HepG2 (cell line): ENCODE measurements around the gene BCORL1. TPM values are rescaled to one million over a fixed set of nuclear protein-coding genes. Genes with fewer than 3 reads are reported as not detected.
A peak's percentile ranks its signal among the peaks of the same experiment; 100 is the strongest.

ENCODE experiments used
- ATAC-seq: fragments of 200-7000 bp; cut with Tn5 transposase; 3 replicates; pipeline ENCODE4 v1.9.1; 2020; ENCODE audit warnings: mild to moderate bottlenecking, moderate library complexity
- Bru-seq: library from RNA; stranded (reverse); fragments of 400-500 nt; gene quantifications from one replicate; lab custom pipeline; 2021; lab: Mats Ljungman, UMichigan
- BruChase-seq, 2 experiments: library from RNA; stranded (reverse); fragments of 400-500 nt; gene quantifications; one replicate each; lab custom pipeline; 2021; lab: Mats Ljungman, UMichigan
- BruUV-seq: library from RNA; stranded (reverse); fragments of 400-500 nt; replicated peaks from 2 replicates; lab custom pipeline; 2021; lab: Mats Ljungman, UMichigan
- CTCF ChIA-PET: fragments of 300-600 bp; formaldehyde crosslinking; extraction: SDS; loops from one replicate; lab custom pipeline; 2021; ENCODE audit warnings: low total read pairs, inconsistent platforms, low intra/inter-chr PET ratio; lab: Yijun Ruan, JAX
- POLR2A ChIA-PET: fragments of 350-600 bp; sonication (Branson Sonifier 250); formaldehyde crosslinking; loops from one replicate; lab custom pipeline; 2020; ENCODE audit warnings: antibody characterized with exemption, inconsistent platforms; lab: Yijun Ruan, JAX
- DNase-seq: peaks from one replicate; pipeline ENCODE4 v3.0.0-alpha.2; 2015; ENCODE audit warnings: low spot score
- FAIRE-seq: peaks from 3 replicates; lab custom pipeline; 2011; peaks lifted over from hg19 to GRCh38; lab: Jason Lieb, UNC
- H2AFZ ChIP-seq: one replicate; pipeline ENCODE4 v1.6.1; 2011; ENCODE audit warnings: low read length, inconsistent platforms
- H3K27ac ChIP-seq: fragments of 300-600 bp; 3 replicates; pipeline ENCODE4 v1.8.0; 2011; ENCODE audit warnings: mixed run types, mild to moderate bottlenecking, mixed read lengths, low read length, inconsistent platforms; ENCODE audit not compliant: insufficient read depth; ENCODE audit errors: extremely low read length
- H3K27me3 ChIP-seq, 2 experiments: fragments of 200-600 bp in 1 of 2; 2 replicates in 1 of 2; 3 replicates in 1 of 2; pipeline versions ENCODE4 v1.6.0 to v1.8.0; 2011; ENCODE audit warnings: low read length in 2 of 2, mild to moderate bottlenecking in 2 of 2, moderate library complexity in 2 of 2, inconsistent platforms in 1 of 2; ENCODE audit not compliant: insufficient read depth in 2 of 2, control insufficient read depth in 1 of 2
- H3K36me3 ChIP-seq, 2 experiments: fragments of 200-600 bp in 1 of 2; replicated peaks in 1 of 2; 2 replicates in 1 of 2; 3 replicates in 1 of 2; pipeline versions ENCODE4 v1.5.1 to v1.8.0; 2011; ENCODE audit warnings: low read length in 2 of 2, inconsistent platforms in 1 of 2; ENCODE audit not compliant: insufficient read depth in 2 of 2, control insufficient read depth in 1 of 2
- H3K4me1 ChIP-seq: 2 replicates; pipeline ENCODE4 v1.5.1; 2012; ENCODE audit warnings: low read length, inconsistent platforms; ENCODE audit not compliant: insufficient read depth
- H3K4me2 ChIP-seq: 2 replicates; pipeline ENCODE4 v1.6.0; 2011; ENCODE audit warnings: low read depth, low read length, inconsistent platforms
- H3K4me3 ChIP-seq, 3 experiments: fragments of 200-600 bp in 1 of 3; sonication (generic), shearing (Covaris generic) in 1 of 3; replicated peaks in 1 of 3; 2 replicates each; pipeline ENCODE4 v1.5.1; 2011 to 2016; ENCODE audit warnings: low read length in 3 of 3, inconsistent platforms in 2 of 3, low read depth in 2 of 3, mild to moderate bottlenecking in 2 of 3, control low read depth in 1 of 3, mixed read lengths in 1 of 3; ENCODE audit not compliant: insufficient read depth in 1 of 3
- H3K79me2 ChIP-seq: one replicate; pipeline ENCODE4 v1.6.1; 2011; ENCODE audit warnings: low read length, inconsistent platforms; ENCODE audit not compliant: insufficient read depth
- H3K9ac ChIP-seq: 2 replicates; pipeline ENCODE4 v1.6.0; 2011; ENCODE audit warnings: mild to moderate bottlenecking, low read depth, low read length, inconsistent platforms; ENCODE audit not compliant: insufficient read depth
- H3K9me3 ChIP-seq: 2 replicates; pipeline ENCODE4 v1.5.1; 2012; ENCODE audit warnings: mild to moderate bottlenecking, low read length
- H4K20me1 ChIP-seq: 2 replicates; pipeline ENCODE4 v1.6.0; 2011; ENCODE audit warnings: inconsistent platforms, mild to moderate bottlenecking, low read length, moderate library complexity; ENCODE audit not compliant: insufficient read depth
- ISL2 ChIP-seq: sonication (generic); formaldehyde crosslinking; IDR thresholded peaks from 2 replicates; pipeline ENCODE4 v1.5.0; 2020; ENCODE audit warnings: missing genetic modification reagents
- NCOR1 ChIP-seq: fragments of 200-600 bp; sonication (generic); IDR thresholded peaks from 2 replicates; pipeline ENCODE4 v1.7.0; 2017; ENCODE audit warnings: antibody characterized with exemption, low read length, borderline replicate concordance
- SMAD3 ChIP-seq: sonication (generic); formaldehyde crosslinking; IDR thresholded peaks from 2 replicates; pipeline ENCODE4 v1.4.0; 2020; ENCODE audit warnings: missing genetic modification reagents
- ZBTB26 ChIP-seq: IDR thresholded peaks from 2 replicates; pipeline ENCODE4 v1.6.1; 2016; ENCODE audit warnings: missing compliant biosample characterization, missing genetic modification reagents, borderline replicate concordance
- ZFP1 ChIP-seq: IDR thresholded peaks from 2 replicates; pipeline ENCODE4 v1.6.1; 2016
- ZFX ChIP-seq: sonication (generic); formaldehyde crosslinking; IDR thresholded peaks from 2 replicates; pipeline ENCODE4 v1.4.0; 2020; ENCODE audit warnings: mild to moderate bottlenecking, low read depth, missing genetic modification reagents, moderate library complexity
- ZNF740 ChIP-seq: sonication (generic); formaldehyde crosslinking; IDR thresholded peaks from 2 replicates; pipeline ENCODE4 v1.4.0; 2020; ENCODE audit warnings: missing genetic modification reagents
- WGBS: methylation state at CpG from one replicate; pipeline ENCODE4 v1.1.6; 2017; ENCODE audit warnings: low lambda C conversion rate; 5-methylcytosine and 5-hydroxymethylcytosine counted together
- in situ Hi-C: cut with HindIII; loops from 2 replicates; pipeline ENCODE4 v1.10.0; 2017; ENCODE audit warnings: low pct_unique_long_range_greater_than_20kb; ENCODE audit not compliant: extremely low pct_ligation_motif_present
- intact Hi-C: fragments of 100-400 bp; cut with micrococcal nuclease; formaldehyde crosslinking; loops from one replicate; pipeline ENCODE4 v1.10.0; 2022; ENCODE audit not compliant: unreplicated experiment
- long read RNA-seq, 2 experiments: library from RNA in 1 of 2; library from polyadenylated mRNA in 1 of 2; stranded (forward) in 1 of 2; unstranded in 1 of 2; transcript quantifications; one replicate each; pipeline ENCODE4 v2.0.0, GENCODE V29; 2019 to 2022
- polyA minus RNA-seq, 3 experiments: library from RNA; depleted of rRNA, polyadenylated mRNA; stranded (reverse); fragments of >200 nt; gene quantifications; 2 replicates each; pipeline ENCODE4 v1.2.3, GENCODE V29; 2011; ENCODE audit warnings: low replicate concordance in 1 of 3
- polyA plus RNA-seq, 8 experiments: library from polyadenylated mRNA; depleted of rRNA in 3 of 8; stranded (reverse) in 7 of 8; unstranded in 1 of 8; fragments of >200 nt; fragmentation: Illumina TruSeq in 4 of 8; extraction: Trizol in 4 of 8; gene quantifications; 2 replicates each; pipeline versions ENCODE4 v1.2.1 to v1.2.3, GENCODE V29; 2011 to 2016; ENCODE audit warnings: low read depth in 4 of 8, missing spikeins in 1 of 8, mixed read lengths in 1 of 8; ENCODE audit not compliant: insufficient read depth in 1 of 8
- total RNA-seq, 5 experiments: library from RNA; depleted of rRNA; stranded (reverse); fragments of >200 nt; fragmentation: Illumina TruSeq; extraction: Trizol; gene quantifications; 2 replicates each; pipeline ENCODE4 v1.2.3, GENCODE V29; 2016; ENCODE audit warnings: low read depth in 1 of 5
- TF ChIP-seq, protein P1 (sequence below): sonication (generic); formaldehyde crosslinking; IDR thresholded peaks from 2 replicates; pipeline ENCODE4 v1.8.1; 2023; ENCODE audit warnings: mild to moderate bottlenecking, missing genetic modification reagents

Gene BCORL1, protein sequence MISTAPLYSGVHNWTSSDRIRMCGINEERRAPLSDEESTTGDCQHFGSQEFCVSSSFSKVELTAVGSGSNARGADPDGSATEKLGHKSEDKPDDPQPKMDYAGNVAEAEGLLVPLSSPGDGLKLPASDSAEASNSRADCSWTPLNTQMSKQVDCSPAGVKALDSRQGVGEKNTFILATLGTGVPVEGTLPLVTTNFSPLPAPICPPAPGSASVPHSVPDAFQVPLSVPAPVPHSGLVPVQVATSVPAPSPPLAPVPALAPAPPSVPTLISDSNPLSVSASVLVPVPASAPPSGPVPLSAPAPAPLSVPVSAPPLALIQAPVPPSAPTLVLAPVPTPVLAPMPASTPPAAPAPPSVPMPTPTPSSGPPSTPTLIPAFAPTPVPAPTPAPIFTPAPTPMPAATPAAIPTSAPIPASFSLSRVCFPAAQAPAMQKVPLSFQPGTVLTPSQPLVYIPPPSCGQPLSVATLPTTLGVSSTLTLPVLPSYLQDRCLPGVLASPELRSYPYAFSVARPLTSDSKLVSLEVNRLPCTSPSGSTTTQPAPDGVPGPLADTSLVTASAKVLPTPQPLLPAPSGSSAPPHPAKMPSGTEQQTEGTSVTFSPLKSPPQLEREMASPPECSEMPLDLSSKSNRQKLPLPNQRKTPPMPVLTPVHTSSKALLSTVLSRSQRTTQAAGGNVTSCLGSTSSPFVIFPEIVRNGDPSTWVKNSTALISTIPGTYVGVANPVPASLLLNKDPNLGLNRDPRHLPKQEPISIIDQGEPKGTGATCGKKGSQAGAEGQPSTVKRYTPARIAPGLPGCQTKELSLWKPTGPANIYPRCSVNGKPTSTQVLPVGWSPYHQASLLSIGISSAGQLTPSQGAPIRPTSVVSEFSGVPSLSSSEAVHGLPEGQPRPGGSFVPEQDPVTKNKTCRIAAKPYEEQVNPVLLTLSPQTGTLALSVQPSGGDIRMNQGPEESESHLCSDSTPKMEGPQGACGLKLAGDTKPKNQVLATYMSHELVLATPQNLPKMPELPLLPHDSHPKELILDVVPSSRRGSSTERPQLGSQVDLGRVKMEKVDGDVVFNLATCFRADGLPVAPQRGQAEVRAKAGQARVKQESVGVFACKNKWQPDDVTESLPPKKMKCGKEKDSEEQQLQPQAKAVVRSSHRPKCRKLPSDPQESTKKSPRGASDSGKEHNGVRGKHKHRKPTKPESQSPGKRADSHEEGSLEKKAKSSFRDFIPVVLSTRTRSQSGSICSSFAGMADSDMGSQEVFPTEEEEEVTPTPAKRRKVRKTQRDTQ (N-terminal part only)
- total RNA-seq (2016; rRNA removed; fragmentation: Illumina TruSeq; extraction: Trizol) (1.4 and 4.1 TPM in 2 replicates), polyA plus RNA-seq (2011; rRNA removed) (0.67 and 0.71 TPM in 2 replicates), polyA minus RNA-seq (2011; rRNA and poly(A)+ RNA removed; ENCODE audit: low replicate concordance) (1.6 and 3.1 TPM in 2 replicates), Bru-seq, nascent RNA (percentile 51 among the genes with signal in this experiment), BruChase-seq, experiment 1, labeled RNA remaining after a 6-hour chase (percentile 54 among the genes with signal in this experiment), BruChase-seq, experiment 2, labeled RNA remaining after a 2-hour chase (percentile 57 among the genes with signal in this experiment)
- total RNA-seq (2016; cell fraction: cytosol; rRNA removed; fragmentation: Illumina TruSeq; extraction: Trizol; ENCODE audit: low read depth) = 1.1 and 1.2 TPM in 2 replicates
- total RNA-seq (2016; cell fraction: insoluble cytoplasmic fraction; rRNA removed; fragmentation: Illumina TruSeq; extraction: Trizol) = 0.84 and 3.6 TPM in 2 replicates
- total RNA-seq (2016; cell fraction: membrane; rRNA removed; fragmentation: Illumina TruSeq; extraction: Trizol) = 2.2 and 2.8 TPM in 2 replicates
- 3.0 and 4.6 TPM in 2 replicates for total RNA-seq (2016; cell fraction: nucleus; rRNA removed; fragmentation: Illumina TruSeq; extraction: Trizol)
- polyA plus RNA-seq (2011; cell fraction: cytosol; rRNA removed) = 0.45 and 0.51 TPM in 2 replicates
- polyA plus RNA-seq (2011; cell fraction: nucleus; rRNA removed) = 2.3 and 3.4 TPM in 2 replicates
- polyA plus RNA-seq (2012) = 4.1 and 4.2 TPM in 2 replicates
- 0.23 and 0.25 TPM in 2 replicates for polyA plus RNA-seq (2016; cell fraction: cytosol; fragmentation: Illumina TruSeq; extraction: Trizol; ENCODE audit: low read depth)
- polyA plus RNA-seq (2016; cell fraction: insoluble cytoplasmic fraction; fragmentation: Illumina TruSeq; extraction: Trizol; ENCODE audit: low read depth) = 3.5 and 5.3 TPM in 2 replicates
- polyA plus RNA-seq (2016; cell fraction: membrane; fragmentation: Illumina TruSeq; extraction: Trizol; ENCODE audit: low read depth) = 0.49 and 0.65 TPM in 2 replicates
- 5.0 and 5.4 TPM in 2 replicates for polyA plus RNA-seq (2016; cell fraction: nucleus; fragmentation: Illumina TruSeq; extraction: Trizol; ENCODE audit: insufficient read depth, low read depth)
- polyA minus RNA-seq (2011; cell fraction: cytosol; rRNA and poly(A)+ RNA removed) = 2.0 and 2.8 TPM in 2 replicates
- polyA minus RNA-seq (2011; cell fraction: nucleus; rRNA and poly(A)+ RNA removed) = 2.1 and 3.0 TPM in 2 replicates
- long read RNA-seq, experiment 1, partial matches to known transcripts = 0 of 1 reads
- long read RNA-seq, experiment 1, other reads (novel, unspliced or antisense) = 1 of 1 reads
- long read RNA-seq, experiment 2, full-length matches to known transcripts = 3 of 21 reads
- long read RNA-seq, experiment 2, partial matches to known transcripts = 10 of 21 reads
- long read RNA-seq, experiment 2, other reads (novel, unspliced or antisense) = 8 of 21 reads

GRCh38 chrX:129982300-129983251 lies at the start of gene BCORL1:
BCORL1 (plus strand) TSS chrX:129982635; CDS start chrX:130005232, 22,597 bp downstream.
- Histone ChIP-seq H3K4me1 (peaks cover 9% of the 10 kb centered on the region), H2AFZ (no peak within 1 kb of the TSS), H3K4me3 (peak within 1 kb of the TSS in 2 of 3 experiments; percentile 45 to 66; a peak in 4 of 6 replicates), H3K9me3 (no peaks in the 10 kb centered on the region), H3K4me2 (peak within 1 kb of the TSS; percentile 78), H3K36me3 (no peaks in the 10 kb centered on the region), H3K9ac (peak within 1 kb of the TSS; percentile 46; the same call in 1 of the 2 replicates), H3K27me3 (no peaks in the 10 kb centered on the region), H3K79me2 (no peaks in the 10 kb centered on the region), H3K27ac (no peak within 1 kb of the TSS), H4K20me1 (no peaks in the 10 kb centered on the region)
- BruUV-seq = no TSS peak
- FAIRE-seq (peak; percentile 71), ATAC-seq (peak; percentile 85), DNase-seq (peak; percentile 75)
- in situ Hi-C loops (no loop called here), intact Hi-C loops (loop anchor here (5.0 kb wide), 1 partner anchor 50 kb away; no protein-coding TSS in a partner anchor)
- ChIA-PET POLR2A (no interaction called here), CTCF (no interaction called here)
- under 1% methylated on average over 56 of the region's 74 CpGs for WGBS
- TF ChIP-seq, protein P1, sequence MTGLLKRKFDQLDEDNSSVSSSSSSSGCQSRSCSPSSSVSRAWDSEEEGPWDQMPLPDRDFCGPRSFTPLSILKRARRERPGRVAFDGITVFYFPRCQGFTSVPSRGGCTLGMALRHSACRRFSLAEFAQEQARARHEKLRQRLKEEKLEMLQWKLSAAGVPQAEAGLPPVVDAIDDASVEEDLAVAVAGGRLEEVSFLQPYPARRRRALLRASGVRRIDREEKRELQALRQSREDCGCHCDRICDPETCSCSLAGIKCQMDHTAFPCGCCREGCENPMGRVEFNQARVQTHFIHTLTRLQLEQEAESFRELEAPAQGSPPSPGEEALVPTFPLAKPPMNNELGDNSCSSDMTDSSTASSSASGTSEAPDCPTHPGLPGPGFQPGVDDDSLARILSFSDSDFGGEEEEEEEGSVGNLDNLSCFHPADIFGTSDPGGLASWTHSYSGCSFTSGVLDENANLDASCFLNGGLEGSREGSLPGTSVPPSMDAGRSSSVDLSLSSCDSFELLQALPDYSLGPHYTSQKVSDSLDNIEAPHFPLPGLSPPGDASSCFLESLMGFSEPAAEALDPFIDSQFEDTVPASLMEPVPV (CRISPR knock-in tag) = peak; percentile 43; the same call in 1 of the 2 replicates
- peak; percentile 90 for TF ChIP-seq ZNF740 (CRISPR knock-in tag)
- TF ChIP-seq ZBTB26 (CRISPR knock-in tag) = no peak
- 0 out of 2 replicates have a peak, but pooled peaks have one; percentile 21 for TF ChIP-seq ZFX (CRISPR knock-in tag)
- TF ChIP-seq NCOR1 = no peak
- no peak for TF ChIP-seq ZFP1 (CRISPR knock-in tag)
- TF ChIP-seq SMAD3 (CRISPR knock-in tag) = no peak
- 0 out of 2 replicates have a peak, but pooled peaks have one; percentile 30 for TF ChIP-seq ISL2 (CRISPR knock-in tag)
